ENCODE results near the gene BTC. TPM values are rescaled to one million over a fixed set of nuclear protein-coding genes. Genes with fewer than 3 reads are reported as not detected.
"Not testable (repeated sequence)": the region's sequence is repeated elsewhere in the genome, so short reads cannot be mapped to it uniquely, and the experiment has no call there.

The BTC gene
- total RNA-seq, 3 donors from 2014 or later (not counting 1 experiment from before 2014, with no cell fraction given): not detected

GRCh38 chr4:74715706-74716435 lies 78.5 kb downstream of the BTC start:
- H3K9me3 Mint-ChIP-seq: peaks cover 0 to 3% of the 10 kb centered on the region in 2 donors
- no peaks in the 10 kb centered on the region for H3K27me3 Mint-ChIP-seq (ENCODE audit: low read depth in 2 of 2)
- Histone ChIP-seq H3K4me1 (ENCODE audit: control insufficient read depth, insufficient read depth, low read length) (no peaks in the 10 kb centered on the region), H3K4me3 (ENCODE audit: low read length) (no peak overlapping the region), H3K36me3 (ENCODE audit: control insufficient read depth, insufficient read depth, low read length) (no peaks in the 10 kb centered on the region), H3K9me3 (ENCODE audit: control insufficient read depth, insufficient read depth, low read length) (no peaks in the 10 kb centered on the region), H3K27ac (ENCODE audit: low read length) (no peak overlapping the region), H3K27me3 (ENCODE audit: control insufficient read depth, insufficient read depth, low read length) (no peaks in the 10 kb centered on the region)
- intact Hi-C loops (cut with micrococcal nuclease): no loop called here
- H3K4me3 Mint-ChIP-seq: no peak overlapping the region
- 62% methylated on average over 4 of the region's 5 CpGs for WGBS (ENCODE audit: insufficient coverage)
- no peaks in the 10 kb centered on the region for H3K4me1 Mint-ChIP-seq
- H3K27ac Mint-ChIP-seq: no peak overlapping the region
- no peak for DNase-seq
- no peak for ATAC-seq
- TF ChIP-seq CTCF (IDR thresholded peaks at IDR 0.05): no peak
- no peaks in the 10 kb centered on the region for H3K36me3 Mint-ChIP-seq

GRCh38 chr4:74714611-74715130 lies 79.7 kb downstream of the BTC start:
- Mint-ChIP-seq H3K27me3 (ENCODE audit: low read depth in 2 of 2) (no peaks in the 10 kb centered on the region), H3K9me3 (peaks cover 0 to 4% of the 10 kb centered on the region in 2 donors), H3K27ac (no peak overlapping the region), H3K36me3 (no peaks in the 10 kb centered on the region), H3K4me1 (no peaks in the 10 kb centered on the region), H3K4me3 (no peak overlapping the region)
- DNase-seq: no peak
- Histone ChIP-seq H3K4me1 (ENCODE audit: control insufficient read depth, insufficient read depth, low read length) (no peaks in the 10 kb centered on the region), H3K4me3 (ENCODE audit: low read length) (no peak overlapping the region), H3K36me3 (ENCODE audit: control insufficient read depth, insufficient read depth, low read length) (no peaks in the 10 kb centered on the region), H3K9me3 (ENCODE audit: control insufficient read depth, insufficient read depth, low read length) (no peaks in the 10 kb centered on the region), H3K27me3 (ENCODE audit: control insufficient read depth, insufficient read depth, low read length) (no peaks in the 10 kb centered on the region), H3K27ac (ENCODE audit: low read length) (no peak overlapping the region)
- no peak for ATAC-seq
- no peak for TF ChIP-seq CTCF (IDR thresholded peaks at IDR 0.05)
- 80% methylated on average over 1 of the region's 1 CpG for WGBS (ENCODE audit: insufficient coverage)
- intact Hi-C loops (cut with micrococcal nuclease): no loop called here

- DNase-seq; H3K27ac ChIP-seq (ENCODE audit: low read length); H3K27ac Mint-ChIP-seq; H3K27me3 Mint-ChIP-seq (ENCODE audit: low read depth in 2 of 2); H3K4me1 ChIP-seq (ENCODE audit: control insufficient read depth, insufficient read depth, low read length); H3K9me3 ChIP-seq (ENCODE audit: control insufficient read depth, insufficient read depth, low read length); H3K4me1 Mint-ChIP-seq; H3K27me3 ChIP-seq (ENCODE audit: control insufficient read depth, insufficient read depth, low read length); H3K36me3 Mint-ChIP-seq; ATAC-seq; H3K4me3 Mint-ChIP-seq; H3K4me3 ChIP-seq (ENCODE audit: low read length); intact Hi-C loops (cut with micrococcal nuclease); H3K9me3 Mint-ChIP-seq; H3K36me3 ChIP-seq (ENCODE audit: control insufficient read depth, insufficient read depth, low read length): not testable (repeated sequence)
- no CpG with 5 or more reads among the region's 3 CpGs for WGBS (ENCODE audit: insufficient coverage)
These were observed 86.2 kb downstream of the BTC start for GRCh38 chr4:74708135-74708534.

Other genes with a start within 250 kb of the BTC start
- gene PARM1, start 138.6 kb upstream of the BTC start, total RNA-seq: 1 to 10 TPM in 1 of 3 donors, under 1 TPM in 2; 0.14 to 1.4 (median 0.24) TPM